ENCODE results near the gene EID2. TPM values are rescaled to one million over a fixed set of nuclear protein-coding genes. Genes with fewer than 3 reads are reported as not detected.
A peak's percentile ranks its signal among the peaks of the same experiment; 100 is the strongest.

EID2 gene
- total and polyA plus RNA-seq, 8 donors = 12.7 to 18.3 (median 15.9) TPM

DNA sequence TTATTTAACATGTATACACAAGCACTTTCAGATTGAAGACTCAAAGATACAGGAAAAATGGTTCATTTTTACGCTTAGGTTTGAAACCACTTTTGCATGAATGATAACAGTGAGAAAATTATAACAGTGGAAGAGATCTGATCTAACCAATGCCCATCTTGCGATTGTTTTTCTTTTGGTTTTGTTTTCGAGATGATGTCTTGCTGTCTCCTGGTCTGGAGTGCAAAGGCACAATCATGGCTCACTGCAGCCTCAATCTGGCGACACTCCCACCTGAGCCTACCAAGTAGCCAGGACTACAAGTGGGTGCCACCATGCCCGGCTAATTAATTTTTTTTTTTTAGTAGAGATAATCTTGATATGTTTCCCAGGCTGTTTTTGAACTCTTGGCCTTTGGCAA is 10.2 kb upstream of the EID2 start:
- DNase-seq (no peak), ATAC-seq (no peak)
- no peaks in the 10 kb centered on the region for H3K9me3 ChIP-seq

DNA sequence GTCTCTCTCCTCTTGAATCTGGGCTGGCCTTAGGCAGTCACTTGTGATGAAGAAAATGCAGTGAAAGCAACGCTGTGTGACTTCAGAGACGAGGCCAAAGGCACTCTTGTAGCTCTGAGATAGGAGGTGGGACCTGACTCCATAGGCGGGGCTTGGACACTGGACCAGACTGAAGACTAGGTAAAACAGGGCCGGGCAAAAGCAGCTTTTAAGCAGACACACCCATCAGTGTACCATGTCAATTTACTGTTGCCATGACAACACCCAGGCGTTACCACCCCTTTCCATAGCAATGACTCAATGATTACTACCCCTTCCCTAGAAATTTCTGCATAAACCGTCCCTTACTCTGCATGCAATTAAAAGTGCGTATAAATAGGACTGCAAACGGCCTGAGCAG is 6.6 kb upstream of the EID2 start:
- peaks cover 0 to 2% of the 10 kb centered on the region in 2 donors for H3K4me1 ChIP-seq
- intact Hi-C loops (cut with DNase I) = no loop called here
- no peak overlapping the region for H3K27ac ChIP-seq
- DNase-seq = no peak
- no peaks in the 10 kb centered on the region for H3K36me3 ChIP-seq
- H3K4me3 ChIP-seq = no peak overlapping the region
- TF ChIP-seq, protein P1, sequence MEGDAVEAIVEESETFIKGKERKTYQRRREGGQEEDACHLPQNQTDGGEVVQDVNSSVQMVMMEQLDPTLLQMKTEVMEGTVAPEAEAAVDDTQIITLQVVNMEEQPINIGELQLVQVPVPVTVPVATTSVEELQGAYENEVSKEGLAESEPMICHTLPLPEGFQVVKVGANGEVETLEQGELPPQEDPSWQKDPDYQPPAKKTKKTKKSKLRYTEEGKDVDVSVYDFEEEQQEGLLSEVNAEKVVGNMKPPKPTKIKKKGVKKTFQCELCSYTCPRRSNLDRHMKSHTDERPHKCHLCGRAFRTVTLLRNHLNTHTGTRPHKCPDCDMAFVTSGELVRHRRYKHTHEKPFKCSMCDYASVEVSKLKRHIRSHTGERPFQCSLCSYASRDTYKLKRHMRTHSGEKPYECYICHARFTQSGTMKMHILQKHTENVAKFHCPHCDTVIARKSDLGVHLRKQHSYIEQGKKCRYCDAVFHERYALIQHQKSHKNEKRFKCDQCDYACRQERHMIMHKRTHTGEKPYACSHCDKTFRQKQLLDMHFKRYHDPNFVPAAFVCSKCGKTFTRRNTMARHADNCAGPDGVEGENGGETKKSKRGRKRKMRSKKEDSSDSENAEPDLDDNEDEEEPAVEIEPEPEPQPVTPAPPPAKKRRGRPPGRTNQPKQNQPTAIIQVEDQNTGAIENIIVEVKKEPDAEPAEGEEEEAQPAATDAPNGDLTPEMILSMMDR (IDR thresholded peaks at IDR 0.05) = no peak
- H3K27me3 ChIP-seq = peaks cover 0 to 13% of the 10 kb centered on the region in 2 donors
- ATAC-seq = no peak
- no peaks in the 10 kb centered on the region for H3K9me3 ChIP-seq

More for the DNA sequence above, 10.2 kb upstream of the EID2 start:
- no peak overlapping the region for H3K27ac ChIP-seq
- TF ChIP-seq, protein P1 (IDR thresholded peaks at IDR 0.05) = no peak
- peaks cover 0 to 12% of the 10 kb centered on the region in 2 donors for H3K4me1 ChIP-seq
- no peak overlapping the region for H3K4me3 ChIP-seq
- H3K36me3 ChIP-seq = no peaks in the 10 kb centered on the region
- H3K27me3 ChIP-seq = peaks cover 0 to 8% of the 10 kb centered on the region in 2 donors
- intact Hi-C loops (cut with DNase I) = loop anchor here in 1 of 2 donors (5.0 kb wide), 1 partner anchor 122 kb away; no protein-coding TSS in a partner anchor

DNA sequence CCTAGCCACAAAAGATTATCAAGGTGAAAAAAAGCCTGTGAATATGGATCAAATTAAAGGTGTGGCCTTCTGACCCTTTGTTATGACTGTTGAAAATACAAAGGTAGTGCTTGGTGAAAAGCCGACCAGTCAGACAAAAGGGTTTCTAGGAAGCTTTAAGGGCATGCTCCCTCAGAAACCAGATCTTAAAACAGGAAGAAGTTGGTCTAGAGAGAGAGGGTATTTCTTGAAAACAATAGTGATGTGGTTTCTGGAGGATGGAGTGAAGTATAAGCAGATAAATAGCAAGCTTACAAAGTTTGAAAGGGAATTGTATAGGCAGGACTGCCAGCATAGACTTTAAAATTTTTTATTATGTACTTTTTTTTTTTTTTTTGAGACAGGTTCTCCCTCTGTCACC is 5.0 kb upstream of the EID2 start:
- Histone ChIP-seq H3K27me3 (peaks cover 0 to 13% of the 10 kb centered on the region in 2 donors), H3K9me3 (no peaks in the 10 kb centered on the region), H3K4me1 (peaks cover 0 to 10% of the 10 kb centered on the region in 2 donors), H3K4me3 (no peak overlapping the region), H3K27ac (no peak overlapping the region), H3K36me3 (no peaks in the 10 kb centered on the region)
- TF ChIP-seq, protein P1 (IDR thresholded peaks at IDR 0.05) = no peak
- intact Hi-C loops (cut with DNase I) = no loop called here
- no peak for ATAC-seq
- no peak for DNase-seq

- TF ChIP-seq, protein P1 (IDR thresholded peaks at IDR 0.05) = no peak
- Histone ChIP-seq H3K9me3 (no peaks in the 10 kb centered on the region), H3K4me3 (no peak overlapping the region), H3K4me1 (peaks cover 0 to 10% of the 10 kb centered on the region in 2 donors), H3K27ac (no peak overlapping the region), H3K36me3 (no peaks in the 10 kb centered on the region), H3K27me3 (peaks cover 0 to 13% of the 10 kb centered on the region in 2 donors)
- ATAC-seq = no peak
- intact Hi-C loops (cut with DNase I) = no loop called here
- DNase-seq = peak in 1 of 4 donors; percentile 23
Observed at GRCh38 chr19:39544226-39544903, 4.4 kb upstream of the EID2 start.

DNA sequence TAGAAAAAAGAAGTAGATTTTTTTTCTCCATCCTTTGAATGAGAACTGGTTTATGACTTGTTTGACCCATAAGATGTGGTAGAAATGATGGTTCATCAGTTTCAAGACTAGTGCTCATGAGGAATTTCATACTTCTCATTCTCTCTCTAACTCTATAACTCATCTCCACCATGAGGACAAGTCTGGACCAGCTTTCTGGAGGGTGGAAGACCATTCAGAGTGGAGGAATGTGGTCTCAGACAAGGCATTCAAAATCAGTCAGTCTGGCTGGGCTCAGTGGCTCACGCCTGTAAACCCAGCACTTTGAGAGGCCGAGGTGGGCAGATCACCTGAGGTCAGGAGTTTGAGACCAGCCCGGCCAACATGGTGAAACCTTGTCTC is 3.5 kb upstream of the EID2 start:
- Histone ChIP-seq H3K27ac (no peak overlapping the region), H3K4me3 (no peak overlapping the region), H3K4me1 (peaks cover 6 to 19% of the 10 kb centered on the region in 2 donors), H3K36me3 (no peaks in the 10 kb centered on the region), H3K27me3 (peaks cover 0 to 13% of the 10 kb centered on the region in 2 donors), H3K9me3 (no peaks in the 10 kb centered on the region)
- TF ChIP-seq, protein P1 (IDR thresholded peaks at IDR 0.05) = no peak
- DNase-seq (no peak), ATAC-seq (no peak)
- intact Hi-C loops (cut with DNase I) = no loop called here
